Keratinocyte (primary cell): ENCODE results near the gene CHAC2. TPM values are rescaled to one million over a fixed set of nuclear protein-coding genes. Genes with fewer than 3 reads are reported as not detected.

Experiments used
- DNase-seq: peaks from one replicate; pipeline ENCODE4 v3.0.0-alpha.2; 2011; ENCODE audit warnings: low read depth, missing footprints, low spot score
- FAIRE-seq: peaks from 2 replicates; lab custom pipeline; 2011; peaks lifted over from hg19 to GRCh38; lab: Jason Lieb, UNC
- H2AFZ ChIP-seq: 2 replicates; pipeline ENCODE4 v1.6.0; 2012; ENCODE audit warnings: low read length, control low read depth, inconsistent platforms; ENCODE audit not compliant: control insufficient read depth
- H3K27ac ChIP-seq: 2 replicates; pipeline ENCODE4 v1.5.1; 2011; ENCODE audit warnings: low read length; ENCODE audit not compliant: control insufficient read depth, insufficient read depth
- H3K27me3 ChIP-seq: 3 replicates; pipeline ENCODE4 v1.6.0; 2011; ENCODE audit warnings: low read length; ENCODE audit not compliant: control insufficient read depth, insufficient read depth; ENCODE audit errors: extremely low read depth
- H3K36me3 ChIP-seq, 2 experiments: 2 replicates in 1 of 2; 3 replicates in 1 of 2; pipeline ENCODE4 v1.5.1; 2011; ENCODE audit warnings: low read length in 2 of 2, mild to moderate bottlenecking in 1 of 2; ENCODE audit not compliant: control insufficient read depth in 2 of 2, insufficient read depth in 2 of 2; ENCODE audit errors: extremely low read depth in 1 of 2
- H3K4me1 ChIP-seq: 3 replicates; pipeline ENCODE4 v1.5.1; 2011; ENCODE audit warnings: low read length; ENCODE audit not compliant: control insufficient read depth, insufficient read depth; ENCODE audit errors: extremely low read depth
- H3K4me2 ChIP-seq: 3 replicates; pipeline ENCODE4 v1.6.0; 2011; ENCODE audit warnings: low read depth, low read length; ENCODE audit not compliant: control insufficient read depth, insufficient read depth; ENCODE audit errors: extremely low read depth
- H3K4me3 ChIP-seq, 3 experiments: fragments of 200-600 bp in 1 of 3; sonication (generic) in 1 of 3; 2 replicates in 2 of 3; 3 replicates in 1 of 3; pipeline ENCODE4 v1.5.1; 2011 to 2016; ENCODE audit warnings: low read length in 3 of 3, mild to moderate bottlenecking in 3 of 3, control low read depth in 2 of 3, inconsistent platforms in 1 of 3, low read depth in 1 of 3, mixed read lengths in 1 of 3, mixed run types in 1 of 3, moderate library complexity in 1 of 3; ENCODE audit not compliant: control insufficient read depth in 2 of 3, insufficient read depth in 2 of 3; ENCODE audit errors: extremely low read depth in 1 of 3
- H3K79me2 ChIP-seq: 2 replicates; pipeline ENCODE4 v1.6.0; 2012; ENCODE audit warnings: low read length; ENCODE audit not compliant: control insufficient read depth, insufficient read depth
- H3K9ac ChIP-seq: 3 replicates; pipeline ENCODE4 v1.6.0; 2011; ENCODE audit warnings: low read length; ENCODE audit not compliant: control insufficient read depth, insufficient read depth; ENCODE audit errors: extremely low read depth
- H3K9me1 ChIP-seq: 3 replicates; pipeline ENCODE4 v1.6.0; 2011; ENCODE audit warnings: low read length; ENCODE audit not compliant: control insufficient read depth, insufficient read depth; ENCODE audit errors: extremely low read depth
- H3K9me3 ChIP-seq: 2 replicates; pipeline ENCODE4 v1.5.1; 2012; ENCODE audit warnings: low read depth, low read length; ENCODE audit not compliant: control insufficient read depth
- H4K20me1 ChIP-seq: 3 replicates; pipeline ENCODE4 v1.6.0; 2011; ENCODE audit warnings: low read length; ENCODE audit not compliant: control insufficient read depth, insufficient read depth; ENCODE audit errors: extremely low read depth
- EZH2 ChIP-seq: IDR thresholded peaks from one replicate; pipeline ENCODE4 v1.6.1; 2012; ENCODE audit warnings: inconsistent platforms, mild to moderate bottlenecking, low read length, moderate library complexity
- dilution Hi-C: fragments of 300-500 bp; cut with MboI; formaldehyde crosslinking; loops from one replicate; pipeline ENCODE4 v1.7.0; 2020; ENCODE audit warnings: low sequenced_read_pairs; ENCODE audit not compliant: extremely low pct_ligation_motif_present
- polyA plus RNA-seq, 5 experiments: library from polyadenylated mRNA; depleted of rRNA in 3 of 5; stranded (reverse) in 3 of 5; stranded (forward) in 1 of 5; unstranded in 1 of 5; fragments of >200 nt; gene quantifications; 1 replicate in 1 of 5; 2 replicates in 3 of 5; 3 replicates in 1 of 5; pipeline versions ENCODE4 v1.2.1 to v1.2.3, GENCODE V29; 2011 to 2012; ENCODE audit warnings: missing spikeins in 2 of 5, low read depth in 1 of 5, low replicate concordance in 1 of 5
- TF ChIP-seq, protein P1 (sequence below), 3 experiments: IDR thresholded peaks in 1 of 3; conservative IDR thresholded peaks in 1 of 3; optimal IDR thresholded peaks in 1 of 3; 2 replicates in 2 of 3; 3 replicates in 1 of 3; pipeline versions ENCODE3 to v1.5.1; 2011; ENCODE audit warnings: low read length in 3 of 3, mild to moderate bottlenecking in 3 of 3, moderate library complexity in 2 of 3, control low read depth in 1 of 3, inconsistent platforms in 1 of 3; ENCODE audit not compliant: insufficient read depth in 2 of 3; ENCODE audit errors: extremely low read depth in 1 of 3

CHAC2 gene
- polyA plus RNA-seq, 1 donor (not counting 4 experiments of a cell fraction or from before 2014, with no cell fraction given): 10.9 TPM

GRCh38 chr2:53802617-53803151, 35.1 kb downstream of the CHAC2 start:
- no peaks in the 10 kb centered on the region for H3K9me1 ChIP-seq
- DNase-seq: no peak
- no peak overlapping the region for H2AFZ ChIP-seq
- H3K4me2 ChIP-seq: no peak overlapping the region
- H3K36me3 ChIP-seq: peaks cover 7 to 8% of the 10 kb centered on the region in 2 experiments
- no peak overlapping the region for H3K4me3 ChIP-seq
- H3K27ac ChIP-seq: no peak overlapping the region
- H3K27me3 ChIP-seq: no peaks in the 10 kb centered on the region
- H3K9ac ChIP-seq: no peak overlapping the region
- H4K20me1 ChIP-seq: no peaks in the 10 kb centered on the region
- no peaks in the 10 kb centered on the region for H3K4me1 ChIP-seq
- dilution Hi-C loops: no loop called here
- H3K79me2 ChIP-seq: no peaks in the 10 kb centered on the region
- no peaks in the 10 kb centered on the region for H3K9me3 ChIP-seq
- no peak for FAIRE-seq
- TF ChIP-seq EZH2: no peak
- TF ChIP-seq, protein P1, sequence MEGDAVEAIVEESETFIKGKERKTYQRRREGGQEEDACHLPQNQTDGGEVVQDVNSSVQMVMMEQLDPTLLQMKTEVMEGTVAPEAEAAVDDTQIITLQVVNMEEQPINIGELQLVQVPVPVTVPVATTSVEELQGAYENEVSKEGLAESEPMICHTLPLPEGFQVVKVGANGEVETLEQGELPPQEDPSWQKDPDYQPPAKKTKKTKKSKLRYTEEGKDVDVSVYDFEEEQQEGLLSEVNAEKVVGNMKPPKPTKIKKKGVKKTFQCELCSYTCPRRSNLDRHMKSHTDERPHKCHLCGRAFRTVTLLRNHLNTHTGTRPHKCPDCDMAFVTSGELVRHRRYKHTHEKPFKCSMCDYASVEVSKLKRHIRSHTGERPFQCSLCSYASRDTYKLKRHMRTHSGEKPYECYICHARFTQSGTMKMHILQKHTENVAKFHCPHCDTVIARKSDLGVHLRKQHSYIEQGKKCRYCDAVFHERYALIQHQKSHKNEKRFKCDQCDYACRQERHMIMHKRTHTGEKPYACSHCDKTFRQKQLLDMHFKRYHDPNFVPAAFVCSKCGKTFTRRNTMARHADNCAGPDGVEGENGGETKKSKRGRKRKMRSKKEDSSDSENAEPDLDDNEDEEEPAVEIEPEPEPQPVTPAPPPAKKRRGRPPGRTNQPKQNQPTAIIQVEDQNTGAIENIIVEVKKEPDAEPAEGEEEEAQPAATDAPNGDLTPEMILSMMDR (optimal IDR thresholded peaks at IDR 0.05 in 1 of 3, IDR thresholded peaks at IDR 0.05 in 1 of 3, conservative IDR thresholded peaks at IDR 0.05 in 1 of 3; ENCODE audit: extremely low read depth in 1 of 3, insufficient read depth in 2 of 3, low read length in 3 of 3): no peak

- no peaks in the 10 kb centered on the region for H3K27me3 ChIP-seq
- FAIRE-seq (no peak), DNase-seq (no peak)
- no peak overlapping the region for H3K27ac ChIP-seq
- H3K36me3 ChIP-seq: peaks cover 3 to 17% of the 10 kb centered on the region in 2 experiments
- dilution Hi-C loops: no loop called here
- H3K9ac ChIP-seq: no peak overlapping the region
- H3K79me2 ChIP-seq: no peaks in the 10 kb centered on the region
- H4K20me1 ChIP-seq: no peaks in the 10 kb centered on the region
- no peak overlapping the region for H2AFZ ChIP-seq
- no peak overlapping the region for H3K4me2 ChIP-seq
- H3K9me1 ChIP-seq: no peaks in the 10 kb centered on the region
- TF ChIP-seq, protein P1 (optimal IDR thresholded peaks at IDR 0.05 in 1 of 3, IDR thresholded peaks at IDR 0.05 in 1 of 3, conservative IDR thresholded peaks at IDR 0.05 in 1 of 3; ENCODE audit: extremely low read depth in 1 of 3, insufficient read depth in 2 of 3, low read length in 3 of 3): no peak
- TF ChIP-seq EZH2: no peak
- H3K4me1 ChIP-seq: no peaks in the 10 kb centered on the region
- H3K4me3 ChIP-seq: no peak overlapping the region
- no peaks in the 10 kb centered on the region for H3K9me3 ChIP-seq
These were observed 44.0 kb downstream of the CHAC2 start for GRCh38 chr2:53811601-53812000.
